ENCODE measurements around the gene WDR74.
A peak's percentile ranks its signal among the peaks of the same experiment; 100 is the strongest.

Gene WDR74

GRCh38 chr11:62791501-62792201, 47.7 kb downstream of the WDR74 start, which contains the start of gene TMEM223:
Gene TMEM223 (minus strand): TSS chr11:62792006. CDS start chr11:62791994, 12 bp downstream.
- peak; percentile 77 to 92 (median 86) for DNase-seq

- DNase-seq = no peak
These were observed 49.8 kb downstream of the WDR74 start for GRCh38 chr11:62789576-62789975.

- no peak for DNase-seq
These were observed 50.4 kb downstream of the WDR74 start for GRCh38 chr11:62788991-62789390.

GRCh38 chr11:62787005-62787759, 52.2 kb downstream of the WDR74 start, which contains the start of gene TMEM179B:
Gene TMEM179B (plus strand): TSS chr11:62787402. CDS start chr11:62787432, 30 bp downstream.
- peak; percentile 84 to 98 (median 96) for DNase-seq

- DNase-seq = peak; percentile 71 to 84 (median 77)
These were observed 52.9 kb downstream of the WDR74 start for GRCh38 chr11:62786318-62787004.
